Endodermal cell (in vitro differentiated cells): ENCODE results near the gene RTP4. TPM values are rescaled to one million over a fixed set of nuclear protein-coding genes. Genes with fewer than 3 reads are reported as not detected.

Experiments used
- DNase-seq: peaks from one replicate; pipeline ENCODE4 v3.0.0-alpha.2; 2017
- H3K27ac ChIP-seq: 2 replicates; pipeline ENCODE4 v1.5.1; 2013; ENCODE audit warnings: mild to moderate bottlenecking, low read depth, low read length, moderate library complexity
- H3K27me3 ChIP-seq: 2 replicates; pipeline ENCODE4 v1.6.1; 2013; ENCODE audit warnings: mild to moderate bottlenecking, low read length, moderate library complexity; ENCODE audit not compliant: insufficient read depth, control insufficient read depth, poor library complexity, severe bottlenecking
- H3K36me3 ChIP-seq: 2 replicates; pipeline ENCODE4 v1.7.0; 2013; ENCODE audit warnings: mild to moderate bottlenecking, low read length, moderate library complexity; ENCODE audit not compliant: control insufficient read depth, insufficient read depth
- H3K4me1 ChIP-seq: one replicate; pipeline ENCODE4 v1.7.0; 2013; ENCODE audit warnings: low read length; ENCODE audit not compliant: control insufficient read depth, insufficient read depth
- H3K4me3 ChIP-seq: 2 replicates; pipeline ENCODE4 v1.5.1; 2013; ENCODE audit warnings: mild to moderate bottlenecking, low read length, moderate library complexity
- H3K9ac ChIP-seq: 2 replicates; pipeline ENCODE4 v1.6.1; 2013; ENCODE audit warnings: mild to moderate bottlenecking, low read length, moderate library complexity; ENCODE audit not compliant: poor library complexity, severe bottlenecking; ENCODE audit errors: extremely low read depth
- H3K9me3 ChIP-seq: 2 replicates; pipeline ENCODE4 v1.6.1; 2013; ENCODE audit warnings: mild to moderate bottlenecking, low read length, moderate library complexity; ENCODE audit not compliant: control insufficient read depth
- H3K27ac Mint-ChIP-seq: 2 replicates; pipeline ENCODE4 v1.8.0; 2020; ENCODE audit warnings: mixed read lengths
- H3K27me3 Mint-ChIP-seq: 2 replicates; pipeline ENCODE4 v1.8.0; 2021; ENCODE audit warnings: mild to moderate bottlenecking, mixed read lengths; ENCODE audit not compliant: insufficient read depth
- H3K36me3 Mint-ChIP-seq: 2 replicates; pipeline ENCODE4 v1.8.0; 2020; ENCODE audit warnings: low read depth, mixed read lengths
- H3K4me1 Mint-ChIP-seq: 2 replicates; pipeline ENCODE4 v1.8.0; 2020; ENCODE audit warnings: mixed read lengths
- H3K4me3 Mint-ChIP-seq: 2 replicates; pipeline ENCODE4 v1.8.0; 2020; ENCODE audit warnings: mild to moderate bottlenecking, moderate library complexity, mixed read lengths
- H3K9me3 Mint-ChIP-seq: 2 replicates; pipeline ENCODE4 v1.8.0; 2020; ENCODE audit warnings: mild to moderate bottlenecking, mixed read lengths
- WGBS, 2 experiments: methylation state at CpG; one replicate each; pipeline versions ENCODE4 v1.1.5 to v1.1.7; 2013; ENCODE audit warnings: missing lambda C conversion rate in 2 of 2, mixed read lengths in 1 of 2; ENCODE audit not compliant: insufficient coverage in 1 of 2, insufficient read length in 1 of 2; 5-methylcytosine and 5-hydroxymethylcytosine counted together
- total RNA-seq, 2 donors: library from RNA; stranded (reverse); fragmentation: NEBNext Ultra II Directional in 1 of 2; extraction: Animal tissue kit (Norgen Biotek cat#: 25700) in 1 of 2; gene quantifications; 2 replicates in 1 of 2; 3 replicates in 1 of 2; pipeline ENCODE4 v1.2.1, GENCODE V29; 2021
- TF ChIP-seq, protein P1 (sequence below): fragments of 200-600 bp; sonication (generic); conservative IDR thresholded peaks from 2 replicates; pipeline ENCODE4 v1.5.0; 2021; ENCODE audit warnings: antibody characterized with exemption, mild to moderate bottlenecking

Gene RTP4
- total RNA-seq, 2 donors from 2014 or later: not detected

DNA sequence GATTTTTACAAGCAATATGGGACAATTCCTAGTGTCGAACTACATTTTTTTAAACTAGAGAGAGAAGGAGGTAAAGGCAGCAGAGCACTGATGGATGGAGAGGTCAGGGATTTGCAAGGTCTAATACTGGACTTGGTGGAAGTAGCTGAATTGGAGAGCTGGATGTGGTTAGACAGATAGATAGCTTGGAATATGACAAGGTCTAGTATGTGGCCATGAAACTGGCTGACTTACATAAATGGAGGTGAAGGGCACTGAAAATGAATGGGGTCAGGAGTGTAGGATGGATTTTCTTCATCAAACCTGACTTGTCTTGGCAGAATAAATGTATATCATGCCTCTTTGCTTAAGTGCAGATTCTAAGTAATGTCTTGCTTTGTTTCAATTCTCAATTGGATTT is 10.1 kb upstream of the RTP4 start:
- 94 to 100% methylated on average over 1 of the region's 1 CpG for WGBS, 2 experiments
- H3K27me3 Mint-ChIP-seq: no peaks in the 10 kb centered on the region
- H3K9me3 Mint-ChIP-seq: no peaks in the 10 kb centered on the region
- TF ChIP-seq, protein P1, sequence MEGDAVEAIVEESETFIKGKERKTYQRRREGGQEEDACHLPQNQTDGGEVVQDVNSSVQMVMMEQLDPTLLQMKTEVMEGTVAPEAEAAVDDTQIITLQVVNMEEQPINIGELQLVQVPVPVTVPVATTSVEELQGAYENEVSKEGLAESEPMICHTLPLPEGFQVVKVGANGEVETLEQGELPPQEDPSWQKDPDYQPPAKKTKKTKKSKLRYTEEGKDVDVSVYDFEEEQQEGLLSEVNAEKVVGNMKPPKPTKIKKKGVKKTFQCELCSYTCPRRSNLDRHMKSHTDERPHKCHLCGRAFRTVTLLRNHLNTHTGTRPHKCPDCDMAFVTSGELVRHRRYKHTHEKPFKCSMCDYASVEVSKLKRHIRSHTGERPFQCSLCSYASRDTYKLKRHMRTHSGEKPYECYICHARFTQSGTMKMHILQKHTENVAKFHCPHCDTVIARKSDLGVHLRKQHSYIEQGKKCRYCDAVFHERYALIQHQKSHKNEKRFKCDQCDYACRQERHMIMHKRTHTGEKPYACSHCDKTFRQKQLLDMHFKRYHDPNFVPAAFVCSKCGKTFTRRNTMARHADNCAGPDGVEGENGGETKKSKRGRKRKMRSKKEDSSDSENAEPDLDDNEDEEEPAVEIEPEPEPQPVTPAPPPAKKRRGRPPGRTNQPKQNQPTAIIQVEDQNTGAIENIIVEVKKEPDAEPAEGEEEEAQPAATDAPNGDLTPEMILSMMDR: no peak
- no peaks in the 10 kb centered on the region for H3K36me3 Mint-ChIP-seq
- H3K36me3 ChIP-seq: no peaks in the 10 kb centered on the region
- peaks cover 20% of the 10 kb centered on the region for H3K4me1 ChIP-seq
- H3K27ac ChIP-seq: no peak overlapping the region
- DNase-seq: no peak
- H3K27me3 ChIP-seq: no peaks in the 10 kb centered on the region
- H3K9ac ChIP-seq: no peak overlapping the region
- no peak overlapping the region for H3K4me3 Mint-ChIP-seq
- H3K4me3 ChIP-seq: no peak overlapping the region
- H3K4me1 Mint-ChIP-seq: peaks cover 38% of the 10 kb centered on the region
- no peak overlapping the region for H3K27ac Mint-ChIP-seq
- H3K9me3 ChIP-seq: no peaks in the 10 kb centered on the region

DNA sequence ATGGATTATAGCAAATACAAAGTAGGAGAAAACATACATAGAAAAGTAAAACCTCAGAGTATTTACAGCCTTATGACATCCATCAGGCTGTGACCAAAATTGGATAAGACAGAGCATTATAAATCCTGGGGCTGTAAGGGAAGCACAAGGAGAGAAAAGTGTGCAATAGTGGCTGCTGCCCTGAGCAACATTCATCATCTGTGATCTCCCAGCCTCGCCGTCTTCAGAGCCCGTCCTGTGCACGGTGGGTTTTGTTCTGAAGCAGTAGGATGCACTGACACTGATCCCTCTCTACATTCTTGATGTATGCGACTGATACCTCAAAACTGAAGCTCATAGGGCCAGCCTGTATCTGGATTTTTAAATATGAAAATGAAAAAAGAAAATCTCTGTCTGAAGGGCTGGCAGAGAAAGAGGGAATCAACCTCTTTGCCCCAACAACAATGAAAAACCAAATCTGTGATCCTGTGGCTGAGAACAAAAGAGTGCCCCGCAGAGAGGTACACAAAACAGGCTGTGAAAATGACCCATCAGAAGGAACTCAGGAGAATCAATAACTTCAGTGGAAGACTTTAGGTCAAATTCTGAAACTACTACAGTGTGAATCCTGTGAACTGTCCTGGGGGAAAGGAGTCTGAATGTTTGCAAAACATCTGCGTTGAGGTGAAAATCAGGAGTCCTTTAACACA is 8.2 kb upstream of the RTP4 start:
- Histone ChIP-seq H3K27me3 (no peaks in the 10 kb centered on the region), H3K27ac (peak overlapping the region; percentile 82), H3K36me3 (no peaks in the 10 kb centered on the region), H3K9ac (no peak overlapping the region), H3K9me3 (no peaks in the 10 kb centered on the region), H3K4me1 (peaks cover 35% of the 10 kb centered on the region), H3K4me3 (peak overlapping the region; percentile 22)
- TF ChIP-seq, protein P1: peak; percentile 16
- peaks cover 55% of the 10 kb centered on the region for H3K4me1 Mint-ChIP-seq
- peak; percentile 71 for DNase-seq
- WGBS, 2 experiments: 33 to 48% methylated on average over 5 to 7 of the region's 7 CpGs
- H3K27ac Mint-ChIP-seq: peak overlapping the region; percentile 38
- peak overlapping the region; percentile 19 for H3K4me3 Mint-ChIP-seq
- no peaks in the 10 kb centered on the region for H3K27me3 Mint-ChIP-seq
- H3K9me3 Mint-ChIP-seq: no peaks in the 10 kb centered on the region
- H3K36me3 Mint-ChIP-seq: no peaks in the 10 kb centered on the region

DNA sequence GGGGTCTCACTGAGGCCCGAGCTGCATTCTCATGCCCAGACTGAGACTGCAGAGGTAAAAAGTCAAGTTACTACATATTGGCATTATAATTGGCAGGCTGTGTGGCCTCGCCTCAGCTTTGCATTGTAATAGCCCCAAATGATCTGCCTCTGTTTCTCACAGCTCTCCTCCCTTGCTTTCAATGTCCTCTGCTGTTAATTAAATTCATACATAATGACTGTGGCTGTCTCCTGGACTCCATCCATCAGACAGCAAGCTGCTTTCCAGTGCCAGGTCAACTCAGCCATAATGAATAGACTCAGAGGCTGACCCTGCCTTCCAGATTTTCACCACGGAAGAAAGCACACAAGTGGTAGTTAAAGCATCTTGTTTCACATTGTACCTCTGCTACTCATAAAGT is 7.6 kb upstream of the RTP4 start:
- H3K36me3 Mint-ChIP-seq: no peaks in the 10 kb centered on the region
- Histone ChIP-seq H3K27me3 (no peaks in the 10 kb centered on the region), H3K4me3 (peak overlapping the region; percentile 22), H3K36me3 (no peaks in the 10 kb centered on the region), H3K27ac (peak overlapping the region; percentile 82), H3K9ac (no peak overlapping the region), H3K4me1 (peaks cover 35% of the 10 kb centered on the region), H3K9me3 (no peaks in the 10 kb centered on the region)
- TF ChIP-seq, protein P1: peak; percentile 3
- H3K4me3 Mint-ChIP-seq: peak overlapping the region; percentile 19
- no peak for DNase-seq
- 15 to 37% methylated on average over 2 to 3 of the region's 3 CpGs for WGBS, 2 experiments
- no peaks in the 10 kb centered on the region for H3K27me3 Mint-ChIP-seq
- H3K27ac Mint-ChIP-seq: peak overlapping the region; percentile 38
- peaks cover 60% of the 10 kb centered on the region for H3K4me1 Mint-ChIP-seq
- no peaks in the 10 kb centered on the region for H3K9me3 Mint-ChIP-seq
